ENCODE measurements around the gene CNTNAP5. TPM values are rescaled to one million over a fixed set of nuclear protein-coding genes. Genes with fewer than 3 reads are reported as not detected.

The CNTNAP5 gene
- total RNA-seq, 1 donor from 2014 or later, result not detected

DNA sequence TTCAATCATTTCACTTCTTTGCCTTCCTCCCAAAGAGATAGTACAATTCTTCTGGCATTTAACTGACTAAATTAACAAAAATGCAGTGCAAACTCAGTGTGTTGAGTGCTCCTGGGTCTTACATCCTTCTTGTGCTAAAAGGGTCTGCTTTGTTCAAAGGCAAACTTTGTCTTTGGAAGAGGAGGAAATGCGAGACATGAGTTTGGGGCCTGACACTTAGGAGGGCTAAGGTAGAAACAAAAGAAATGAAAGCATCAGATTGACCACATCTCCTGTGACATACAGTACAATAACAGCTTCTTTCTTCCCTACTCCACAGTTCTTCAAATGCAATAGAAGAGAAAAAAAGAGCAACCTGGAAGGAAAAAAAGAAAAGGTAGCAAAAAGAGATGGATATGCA lies 161.7 kb downstream of the CNTNAP5 start:
- Histone ChIP-seq H4K20me1 (ENCODE audit: low read depth) (no peaks in the 10 kb centered on the region), H3K36me3 (no peaks in the 10 kb centered on the region), H3K4me3 (no peak overlapping the region), H3K79me2 (ENCODE audit: low read depth) (no peaks in the 10 kb centered on the region), H3K27ac (no peak overlapping the region), H3K9me3 (ENCODE audit: low read depth) (no peaks in the 10 kb centered on the region), H3K4me2 (no peak overlapping the region), H3K4me1 (peaks cover 16% of the 10 kb centered on the region), H2AFZ (replicated peaks) (no peak overlapping the region), H3K9ac (no peak overlapping the region), H3K27me3 (no peaks in the 10 kb centered on the region), H3F3A (ENCODE audit: low read depth) (no peaks in the 10 kb centered on the region)
- H3K36me3 Mint-ChIP-seq, result no peaks in the 10 kb centered on the region
- H3K4me3 Mint-ChIP-seq, result no peak overlapping the region
- no peaks in the 10 kb centered on the region for H3K4me1 Mint-ChIP-seq
- no peaks in the 10 kb centered on the region for H3K27me3 Mint-ChIP-seq (ENCODE audit: insufficient read depth, low read depth)
- TF ChIP-seq EZH2 (IDR thresholded peaks at IDR 0.05), result no peak
- TF ChIP-seq EZH2phosphoT487 (IDR thresholded peaks at IDR 0.05), result no peak
- TF ChIP-seq, protein P1, sequence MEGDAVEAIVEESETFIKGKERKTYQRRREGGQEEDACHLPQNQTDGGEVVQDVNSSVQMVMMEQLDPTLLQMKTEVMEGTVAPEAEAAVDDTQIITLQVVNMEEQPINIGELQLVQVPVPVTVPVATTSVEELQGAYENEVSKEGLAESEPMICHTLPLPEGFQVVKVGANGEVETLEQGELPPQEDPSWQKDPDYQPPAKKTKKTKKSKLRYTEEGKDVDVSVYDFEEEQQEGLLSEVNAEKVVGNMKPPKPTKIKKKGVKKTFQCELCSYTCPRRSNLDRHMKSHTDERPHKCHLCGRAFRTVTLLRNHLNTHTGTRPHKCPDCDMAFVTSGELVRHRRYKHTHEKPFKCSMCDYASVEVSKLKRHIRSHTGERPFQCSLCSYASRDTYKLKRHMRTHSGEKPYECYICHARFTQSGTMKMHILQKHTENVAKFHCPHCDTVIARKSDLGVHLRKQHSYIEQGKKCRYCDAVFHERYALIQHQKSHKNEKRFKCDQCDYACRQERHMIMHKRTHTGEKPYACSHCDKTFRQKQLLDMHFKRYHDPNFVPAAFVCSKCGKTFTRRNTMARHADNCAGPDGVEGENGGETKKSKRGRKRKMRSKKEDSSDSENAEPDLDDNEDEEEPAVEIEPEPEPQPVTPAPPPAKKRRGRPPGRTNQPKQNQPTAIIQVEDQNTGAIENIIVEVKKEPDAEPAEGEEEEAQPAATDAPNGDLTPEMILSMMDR (IDR thresholded peaks at IDR 0.05), result no peak
- H3K27ac Mint-ChIP-seq, result no peak overlapping the region
- DNase-seq (ENCODE audit: low spot score), result no peak
- H3K9me3 Mint-ChIP-seq, result no peaks in the 10 kb centered on the region

DNA sequence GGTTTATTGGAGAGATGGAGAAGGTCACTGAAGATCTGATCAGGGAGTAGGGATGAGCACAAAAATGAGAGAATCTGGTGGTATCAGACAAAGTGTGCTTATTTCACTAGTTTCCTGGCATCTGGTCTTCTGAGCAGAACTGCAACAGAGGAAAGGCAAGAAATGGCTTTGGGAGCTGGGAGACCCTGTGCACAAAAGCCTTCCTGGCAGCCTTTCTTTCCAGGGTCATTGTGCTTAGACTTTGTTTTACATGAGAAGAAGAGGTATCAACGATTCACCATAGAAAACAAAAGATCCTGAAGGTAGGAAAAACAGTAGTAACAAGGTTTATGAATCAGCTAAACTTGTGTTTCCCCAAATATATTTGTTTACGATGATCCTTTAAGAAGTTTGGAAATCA lies 162.9 kb downstream of the CNTNAP5 start:
- H3K9ac ChIP-seq, result no peak overlapping the region
- H3K4me2 ChIP-seq, result peak overlapping the region; percentile 7
- H3K4me1 ChIP-seq, result peaks cover 16% of the 10 kb centered on the region
- no peak overlapping the region for H2AFZ ChIP-seq (replicated peaks)
- H3K79me2 ChIP-seq (ENCODE audit: low read depth), result no peaks in the 10 kb centered on the region
- Mint-ChIP-seq H3K4me3 (no peak overlapping the region), H3K4me1 (no peaks in the 10 kb centered on the region), H3K9me3 (no peaks in the 10 kb centered on the region), H3K27ac (no peak overlapping the region), H3K27me3 (ENCODE audit: insufficient read depth, low read depth) (no peaks in the 10 kb centered on the region), H3K36me3 (no peaks in the 10 kb centered on the region)
- H3K9me3 ChIP-seq (ENCODE audit: low read depth), result no peaks in the 10 kb centered on the region
- no peaks in the 10 kb centered on the region for H3K36me3 ChIP-seq
- DNase-seq (ENCODE audit: low spot score), result peak; percentile 12
- no peaks in the 10 kb centered on the region for H4K20me1 ChIP-seq (ENCODE audit: low read depth)
- TF ChIP-seq, protein P1 (IDR thresholded peaks at IDR 0.05), result no peak
- no peak overlapping the region for H3K27ac ChIP-seq
- H3K4me3 ChIP-seq, result no peak overlapping the region
- H3F3A ChIP-seq (ENCODE audit: low read depth), result no peaks in the 10 kb centered on the region
- H3K27me3 ChIP-seq, result no peaks in the 10 kb centered on the region

DNA sequence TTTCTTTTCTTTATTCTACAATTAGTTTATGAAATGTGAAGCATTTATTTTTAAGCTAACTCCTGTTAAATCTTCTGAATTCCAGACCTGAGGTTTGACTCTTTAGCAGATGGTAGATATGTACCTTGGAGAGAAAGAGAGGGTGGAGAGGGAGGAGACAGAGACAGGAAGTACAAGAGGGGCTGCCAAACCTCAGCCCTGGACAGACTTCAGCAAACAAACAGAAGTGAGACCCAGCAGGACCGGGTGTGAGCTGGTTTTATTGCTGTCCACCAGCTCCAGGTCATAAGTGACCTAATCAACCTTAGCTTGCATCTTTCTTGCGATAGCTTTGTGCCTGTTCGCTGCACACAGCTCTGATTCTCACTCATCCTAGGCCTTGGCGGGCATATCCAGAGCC lies 168.6 kb downstream of the CNTNAP5 start:
- H4K20me1 ChIP-seq (ENCODE audit: low read depth), result no peaks in the 10 kb centered on the region
- H3K36me3 ChIP-seq, result no peaks in the 10 kb centered on the region
- no peak overlapping the region for H2AFZ ChIP-seq (replicated peaks)
- no peak overlapping the region for H3K9ac ChIP-seq
- Mint-ChIP-seq H3K27me3 (ENCODE audit: insufficient read depth, low read depth) (no peaks in the 10 kb centered on the region), H3K4me1 (no peaks in the 10 kb centered on the region), H3K9me3 (no peaks in the 10 kb centered on the region), H3K4me3 (no peak overlapping the region), H3K27ac (no peak overlapping the region), H3K36me3 (no peaks in the 10 kb centered on the region)
- H3K27me3 ChIP-seq, result no peaks in the 10 kb centered on the region
- no peak overlapping the region for H3K4me3 ChIP-seq
- no peak overlapping the region for H3K27ac ChIP-seq
- no peaks in the 10 kb centered on the region for H3K9me3 ChIP-seq (ENCODE audit: low read depth)
- H3K79me2 ChIP-seq (ENCODE audit: low read depth), result no peaks in the 10 kb centered on the region
- TF ChIP-seq EZH2 (IDR thresholded peaks at IDR 0.05) (no peak), EZH2phosphoT487 (IDR thresholded peaks at IDR 0.05) (no peak)
- TF ChIP-seq, protein P1 (IDR thresholded peaks at IDR 0.05), result no peak
- no peak for DNase-seq (ENCODE audit: low spot score)
- H3F3A ChIP-seq (ENCODE audit: low read depth), result no peaks in the 10 kb centered on the region
- H3K4me1 ChIP-seq, result no peaks in the 10 kb centered on the region
- H3K4me2 ChIP-seq, result no peak overlapping the region

DNA sequence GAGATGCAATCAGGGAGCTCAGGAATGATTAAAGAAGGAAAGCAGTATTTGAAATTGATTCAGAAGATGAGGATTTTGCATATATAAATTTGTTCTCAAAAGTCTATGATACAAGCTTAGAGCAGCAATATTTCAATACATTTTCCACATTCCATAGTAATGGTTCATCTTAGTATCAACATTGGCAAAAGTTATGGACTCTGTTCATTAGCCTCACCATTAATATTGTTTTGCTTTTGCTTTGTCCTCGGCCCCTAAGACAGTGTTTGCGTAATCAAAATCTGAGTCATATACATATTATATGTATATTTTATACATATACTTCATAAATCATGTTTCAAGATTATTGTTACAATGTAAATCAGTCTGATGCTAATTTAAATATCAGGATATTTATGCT lies 176.6 kb downstream of the CNTNAP5 start:
- Histone ChIP-seq H3K27me3 (no peaks in the 10 kb centered on the region), H3K4me3 (no peak overlapping the region), H3K36me3 (no peaks in the 10 kb centered on the region), H4K20me1 (ENCODE audit: low read depth) (no peaks in the 10 kb centered on the region), H3K4me2 (no peak overlapping the region), H3K9ac (no peak overlapping the region), H3K4me1 (no peaks in the 10 kb centered on the region), H2AFZ (replicated peaks) (no peak overlapping the region), H3K79me2 (ENCODE audit: low read depth) (no peaks in the 10 kb centered on the region), H3K27ac (no peak overlapping the region), H3F3A (ENCODE audit: low read depth) (no peaks in the 10 kb centered on the region), H3K9me3 (ENCODE audit: low read depth) (no peaks in the 10 kb centered on the region)
- no peak for DNase-seq (ENCODE audit: low spot score)
- Mint-ChIP-seq H3K4me1 (no peaks in the 10 kb centered on the region), H3K27me3 (ENCODE audit: insufficient read depth, low read depth) (no peaks in the 10 kb centered on the region), H3K9me3 (peaks cover 3% of the 10 kb centered on the region), H3K27ac (no peak overlapping the region), H3K4me3 (no peak overlapping the region), H3K36me3 (no peaks in the 10 kb centered on the region)
- TF ChIP-seq EZH2 (IDR thresholded peaks at IDR 0.05) (no peak), EZH2phosphoT487 (IDR thresholded peaks at IDR 0.05) (no peak)
- TF ChIP-seq, protein P1 (IDR thresholded peaks at IDR 0.05), result no peak
